DOHH2 (cell line): Measurements from ENCODE around the gene ANAPC7.

Experiments
- H3F3A ChIP-seq: fragments of 200-600 bp; sonication (generic), shearing (Covaris generic); 2 replicates; pipeline ENCODE4 v1.6.0; 2016; ENCODE audit warnings: antibody characterized with exemption, mild to moderate bottlenecking; ENCODE audit not compliant: control insufficient read depth, insufficient read depth
- H3K27ac ChIP-seq: fragments of 200-600 bp; sonication (generic); 2 replicates; pipeline ENCODE4 v1.5.1; 2014; ENCODE audit warnings: low read depth, mild to moderate bottlenecking, low read length, moderate library complexity
- H3K27me3 ChIP-seq: fragments of 200-600 bp; sonication (generic); 2 replicates; pipeline ENCODE4 v1.6.1; 2014; ENCODE audit warnings: mild to moderate bottlenecking, low read length, mixed read lengths; ENCODE audit not compliant: control insufficient read depth
- H3K36me3 ChIP-seq: fragments of 200-600 bp; sonication (generic); 2 replicates; pipeline ENCODE4 v1.6.1; 2014; ENCODE audit warnings: mild to moderate bottlenecking, low read length, moderate library complexity, mixed read lengths; ENCODE audit not compliant: control insufficient read depth
- H3K4me1 ChIP-seq: fragments of 200-600 bp; sonication (generic); 2 replicates; pipeline ENCODE4 v1.6.1; 2014; ENCODE audit warnings: mild to moderate bottlenecking, low read length, mixed read lengths; ENCODE audit not compliant: control insufficient read depth
- H3K4me2 ChIP-seq: fragments of 200-600 bp; sonication (generic); 2 replicates; pipeline ENCODE4 v1.6.0; 2014; ENCODE audit warnings: mild to moderate bottlenecking, low read length, moderate library complexity
- H3K4me3 ChIP-seq: fragments of 200-600 bp; sonication (generic); 2 replicates; pipeline ENCODE4 v1.5.1; 2014; ENCODE audit warnings: mild to moderate bottlenecking, low read length, mixed read lengths
- H3K79me2 ChIP-seq: fragments of 200-600 bp; sonication (generic); 2 replicates; pipeline ENCODE4 v1.6.1; 2014; ENCODE audit warnings: mild to moderate bottlenecking, low read length, mixed read lengths; ENCODE audit not compliant: control insufficient read depth
- H3K9me2 ChIP-seq: fragments of 200-600 bp; sonication (generic); replicated peaks from 2 replicates; pipeline ENCODE4 v1.6.1; 2014; ENCODE audit warnings: mild to moderate bottlenecking, low read length, mixed read lengths; ENCODE audit not compliant: control insufficient read depth
- H3K9me3 ChIP-seq: fragments of 200-600 bp; sonication (generic); 2 replicates; pipeline ENCODE4 v1.6.1; 2014; ENCODE audit warnings: antibody characterized with exemption, low read length, mixed read lengths; ENCODE audit not compliant: control insufficient read depth, insufficient read depth
- H4K20me1 ChIP-seq: fragments of 200-600 bp; sonication (generic); 2 replicates; pipeline ENCODE4 v1.6.0; 2014; ENCODE audit warnings: low read depth, mild to moderate bottlenecking, antibody characterized with exemption, low read length, moderate library complexity; ENCODE audit not compliant: control insufficient read depth, insufficient read depth
- CTCF ChIP-seq: fragments of 200-600 bp; sonication (generic); IDR thresholded peaks from one replicate; pipeline ENCODE4 v1.5.1; 2014; ENCODE audit warnings: antibody characterized with exemption, mild to moderate bottlenecking, low read depth, low read length; ENCODE audit not compliant: poor library complexity, severe bottlenecking
- EZH2phosphoT487 ChIP-seq: fragments of 200-600 bp; sonication (generic); IDR thresholded peaks from 2 replicates; pipeline ENCODE4 v1.6.1; 2017; ENCODE audit warnings: borderline replicate concordance, mild to moderate bottlenecking, antibody characterized with exemption, low read length, moderate library complexity, mixed read lengths

Gene ANAPC7

GRCh38 chr12:110348431-110349059, 55.0 kb downstream of the ANAPC7 start:
- Histone ChIP-seq H3K27ac (no peak overlapping the region), H3K79me2 (no peaks in the 10 kb centered on the region), H3K4me3 (no peak overlapping the region), H3F3A (peaks cover 35% of the 10 kb centered on the region), H3K9me3 (no peaks in the 10 kb centered on the region), H4K20me1 (peaks cover 13% of the 10 kb centered on the region; the same call in 1 of the 2 replicates), H3K27me3 (no peaks in the 10 kb centered on the region), H3K4me1 (no peaks in the 10 kb centered on the region; the same call in 1 of the 2 replicates), H3K4me2 (no peak overlapping the region), H3K9me2 (no peaks in the 10 kb centered on the region), H3K36me3 (peaks cover 69% of the 10 kb centered on the region)
- TF ChIP-seq CTCF = no peak
- TF ChIP-seq EZH2phosphoT487 = no peak

- H3K4me1 ChIP-seq = no peaks in the 10 kb centered on the region
- H3K27me3 ChIP-seq = no peaks in the 10 kb centered on the region
- TF ChIP-seq CTCF (no peak), EZH2phosphoT487 (no peak)
- peaks cover 77% of the 10 kb centered on the region for H3K36me3 ChIP-seq
- peaks cover 11% of the 10 kb centered on the region; the same call in 1 of the 2 replicates for H4K20me1 ChIP-seq
- H3K9me2 ChIP-seq = no peaks in the 10 kb centered on the region
- no peak overlapping the region for H3K27ac ChIP-seq
- H3F3A ChIP-seq = peaks cover 31% of the 10 kb centered on the region
- H3K4me3 ChIP-seq = no peak overlapping the region
- no peak overlapping the region for H3K4me2 ChIP-seq
- H3K9me3 ChIP-seq = no peaks in the 10 kb centered on the region
- H3K79me2 ChIP-seq = no peaks in the 10 kb centered on the region
Measured at GRCh38 chr12:110347767-110348166, 55.7 kb downstream of the ANAPC7 start.

GRCh38 chr12:110345963-110346362, 57.5 kb downstream of the ANAPC7 start:
- no peak overlapping the region for H3K4me2 ChIP-seq

More at GRCh38 chr12:110345963-110346362, 57.5 kb downstream of the ANAPC7 start:
- Histone ChIP-seq H3K27me3 (no peaks in the 10 kb centered on the region), H4K20me1 (peaks cover 7% of the 10 kb centered on the region; the same call in 1 of the 2 replicates), H3K9me2 (no peaks in the 10 kb centered on the region), H3K4me3 (no peak overlapping the region), H3K36me3 (peaks cover 94% of the 10 kb centered on the region), H3K4me1 (no peaks in the 10 kb centered on the region), H3K79me2 (no peaks in the 10 kb centered on the region), H3K27ac (no peak overlapping the region), H3K9me3 (no peaks in the 10 kb centered on the region), H3F3A (peaks cover 24% of the 10 kb centered on the region)
- TF ChIP-seq EZH2phosphoT487 (no peak), CTCF (no peak)
